Fibroblast of lung (primary cell): ENCODE data around the gene TFF1. TPM values are rescaled to one million over a fixed set of nuclear protein-coding genes. Genes with fewer than 3 reads are reported as not detected.

ENCODE experiments used
- DNase-seq, 2 donors: peaks; one replicate each; pipeline versions ENCODE4 v3.0.0 to v3.0.0-alpha.2; 2010; ENCODE audit warnings: low read depth in 2 of 2
- H2AFZ ChIP-seq: 2 replicates; pipeline ENCODE4 v1.5.1; 2012; ENCODE audit warnings: low read length, control low read depth, inconsistent platforms
- H3K27ac ChIP-seq: 2 replicates; pipeline ENCODE4 v1.5.1; 2011; ENCODE audit warnings: low read length, control low read depth; ENCODE audit not compliant: insufficient read depth
- H3K27me3 ChIP-seq: 2 replicates; pipeline ENCODE4 v1.5.1; 2011; ENCODE audit warnings: mild to moderate bottlenecking, low read length; ENCODE audit not compliant: control insufficient read depth, insufficient read depth
- H3K36me3 ChIP-seq: 2 replicates; pipeline ENCODE4 v1.5.1; 2011; ENCODE audit warnings: low read length; ENCODE audit not compliant: control insufficient read depth, insufficient read depth
- H3K4me1 ChIP-seq: 2 replicates; pipeline ENCODE4 v1.5.1; 2011; ENCODE audit warnings: low read length; ENCODE audit not compliant: control insufficient read depth, insufficient read depth; ENCODE audit errors: extremely low read depth
- H3K4me2 ChIP-seq: 2 replicates; pipeline ENCODE4 v1.5.1; 2011; ENCODE audit warnings: low read length, control low read depth; ENCODE audit not compliant: insufficient read depth; ENCODE audit errors: extremely low read depth
- H3K4me3 ChIP-seq, 4 experiments: fragments of 200-600 bp in 1 of 4; sonication (generic) in 1 of 4; replicated peaks in 1 of 4; 2 replicates each; pipeline ENCODE4 v1.5.1; 2011 to 2016; ENCODE audit warnings: low read length in 4 of 4, low read depth in 3 of 4, mild to moderate bottlenecking in 3 of 4, control low read depth in 2 of 4, inconsistent platforms in 1 of 4, mixed read lengths in 1 of 4; ENCODE audit not compliant: insufficient read depth in 1 of 4; ENCODE audit errors: control extremely low read depth in 1 of 4
- H3K79me2 ChIP-seq: 2 replicates; pipeline ENCODE4 v1.5.1; 2012; ENCODE audit warnings: mild to moderate bottlenecking, low read length, inconsistent platforms; ENCODE audit not compliant: control insufficient read depth, insufficient read depth
- H3K9ac ChIP-seq: 2 replicates; pipeline ENCODE4 v1.5.1; 2011; ENCODE audit warnings: mild to moderate bottlenecking, low read length, control low read depth; ENCODE audit not compliant: insufficient read depth
- H3K9me3 ChIP-seq: 2 replicates; pipeline ENCODE4 v1.5.1; 2012; ENCODE audit warnings: low read depth, low read length; ENCODE audit not compliant: control insufficient read depth, insufficient read depth
- H4K20me1 ChIP-seq: 2 replicates; pipeline ENCODE4 v1.5.1; 2011; ENCODE audit warnings: low read length; ENCODE audit not compliant: control insufficient read depth, insufficient read depth; ENCODE audit errors: extremely low read depth
- EZH2 ChIP-seq: IDR thresholded peaks from 2 replicates; pipeline ENCODE4 v1.5.1; 2012; ENCODE audit warnings: low read length, control low read depth, mild to moderate bottlenecking; ENCODE audit errors: missing control alignments
- polyA plus RNA-seq, 2 donors: library from polyadenylated mRNA; depleted of rRNA in 1 of 2; stranded (reverse) in 1 of 2; unstranded in 1 of 2; fragments of >200 nt; gene quantifications; 2 replicates each; pipeline ENCODE4 v1.2.1, GENCODE V29; 2011 to 2012; ENCODE audit warnings: missing spikeins in 1 of 2
- total RNA-seq: library from RNA; depleted of rRNA; stranded (reverse); fragments of >200 nt; gene quantifications from 2 replicates; pipeline ENCODE4 v1.2.1, GENCODE V29; 2014
- TF ChIP-seq, protein P1 (sequence below), 2 donors: IDR thresholded peaks in 1 of 2; conservative IDR thresholded peaks in 1 of 2; 1 replicate in 1 of 2; 2 replicates in 1 of 2; pipeline ENCODE4 v1.5.1; 2011 to 2012; ENCODE audit warnings: low read length in 2 of 2, control low read depth in 1 of 2, inconsistent platforms in 1 of 2, low read depth in 1 of 2, mild to moderate bottlenecking in 1 of 2

Gene TFF1
- total and polyA plus RNA-seq, 2 donors (not counting 1 experiment from before 2014, with no cell fraction given), result not detected

- Histone ChIP-seq H3K4me2 (no peak overlapping the region), H3K27ac (no peak overlapping the region), H3K79me2 (no peaks in the 10 kb centered on the region), H4K20me1 (no peaks in the 10 kb centered on the region), H3K9ac (no peak overlapping the region), H2AFZ (no peak overlapping the region), H3K4me3 (no peak overlapping the region), H3K9me3 (no peaks in the 10 kb centered on the region), H3K4me1 (no peaks in the 10 kb centered on the region), H3K27me3 (no peaks in the 10 kb centered on the region), H3K36me3 (no peaks in the 10 kb centered on the region)
- no peak for DNase-seq
- no peak for TF ChIP-seq EZH2
- TF ChIP-seq, protein P1, sequence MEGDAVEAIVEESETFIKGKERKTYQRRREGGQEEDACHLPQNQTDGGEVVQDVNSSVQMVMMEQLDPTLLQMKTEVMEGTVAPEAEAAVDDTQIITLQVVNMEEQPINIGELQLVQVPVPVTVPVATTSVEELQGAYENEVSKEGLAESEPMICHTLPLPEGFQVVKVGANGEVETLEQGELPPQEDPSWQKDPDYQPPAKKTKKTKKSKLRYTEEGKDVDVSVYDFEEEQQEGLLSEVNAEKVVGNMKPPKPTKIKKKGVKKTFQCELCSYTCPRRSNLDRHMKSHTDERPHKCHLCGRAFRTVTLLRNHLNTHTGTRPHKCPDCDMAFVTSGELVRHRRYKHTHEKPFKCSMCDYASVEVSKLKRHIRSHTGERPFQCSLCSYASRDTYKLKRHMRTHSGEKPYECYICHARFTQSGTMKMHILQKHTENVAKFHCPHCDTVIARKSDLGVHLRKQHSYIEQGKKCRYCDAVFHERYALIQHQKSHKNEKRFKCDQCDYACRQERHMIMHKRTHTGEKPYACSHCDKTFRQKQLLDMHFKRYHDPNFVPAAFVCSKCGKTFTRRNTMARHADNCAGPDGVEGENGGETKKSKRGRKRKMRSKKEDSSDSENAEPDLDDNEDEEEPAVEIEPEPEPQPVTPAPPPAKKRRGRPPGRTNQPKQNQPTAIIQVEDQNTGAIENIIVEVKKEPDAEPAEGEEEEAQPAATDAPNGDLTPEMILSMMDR (conservative IDR thresholded peaks at IDR 0.05 in 1 of 2, IDR thresholded peaks at IDR 0.05 in 1 of 2; ENCODE audit: low read depth in 1 of 2, low read length in 2 of 2), result no peak
These were observed 23.2 kb downstream of the TFF1 start for GRCh38 chr21:42343101-42343500.

DNA sequence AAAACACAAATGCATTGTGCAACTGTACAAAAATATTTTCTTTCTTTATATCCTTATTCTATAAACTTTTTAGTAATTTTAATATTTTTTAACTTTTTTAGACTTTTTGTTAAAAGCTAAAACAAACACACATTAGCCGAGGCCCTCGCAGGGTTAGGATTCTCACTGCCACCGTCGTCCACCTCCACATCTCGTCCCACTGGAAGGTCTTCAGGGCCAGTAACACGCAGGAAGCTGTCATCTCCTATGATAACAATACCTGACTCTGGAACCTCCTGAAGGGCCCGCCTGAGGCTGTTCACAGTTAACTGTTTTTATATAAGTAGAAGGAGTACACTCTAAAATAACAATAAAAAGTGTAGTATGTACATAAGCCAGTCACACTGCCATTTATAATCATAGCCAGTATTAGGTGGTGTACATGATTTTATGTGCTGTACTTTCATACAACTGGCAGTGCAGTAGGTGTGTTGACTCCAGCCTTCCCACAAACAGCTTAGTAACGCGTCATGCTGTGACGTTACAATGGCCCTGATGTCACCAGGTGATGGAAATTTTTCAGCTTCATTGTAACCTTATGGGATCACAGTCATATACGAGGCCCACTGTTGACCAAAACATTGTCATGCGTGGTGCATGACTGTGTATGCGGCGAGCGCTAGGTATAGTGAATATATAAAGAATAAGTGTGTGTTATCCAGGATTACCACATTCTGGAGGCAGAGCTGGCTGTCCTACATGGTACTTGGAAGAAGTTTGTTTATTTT lies 24.4 kb downstream of the TFF1 start:
- Histone ChIP-seq H3K79me2 (no peaks in the 10 kb centered on the region), H3K27me3 (peaks cover 2% of the 10 kb centered on the region), H3K36me3 (no peaks in the 10 kb centered on the region), H3K4me2 (no peak overlapping the region), H3K9ac (no peak overlapping the region), H4K20me1 (no peaks in the 10 kb centered on the region), H3K27ac (no peak overlapping the region), H3K9me3 (no peaks in the 10 kb centered on the region), H3K4me1 (no peaks in the 10 kb centered on the region), H2AFZ (no peak overlapping the region), H3K4me3 (no peak overlapping the region)
- TF ChIP-seq, protein P1 (conservative IDR thresholded peaks at IDR 0.05 in 1 of 2, IDR thresholded peaks at IDR 0.05 in 1 of 2; ENCODE audit: low read depth in 1 of 2, low read length in 2 of 2), result no peak
- TF ChIP-seq EZH2, result no peak
- no peak for DNase-seq

GRCh38 chr21:42340187-42341050 lies 25.9 kb downstream of the TFF1 start:
- Histone ChIP-seq H3K27ac (no peak overlapping the region), H3K4me1 (no peaks in the 10 kb centered on the region), H3K79me2 (no peaks in the 10 kb centered on the region), H3K9me3 (no peaks in the 10 kb centered on the region), H3K4me2 (no peak overlapping the region), H2AFZ (no peak overlapping the region), H3K4me3 (no peak overlapping the region), H3K27me3 (peaks cover 2% of the 10 kb centered on the region), H4K20me1 (no peaks in the 10 kb centered on the region), H3K36me3 (no peaks in the 10 kb centered on the region), H3K9ac (no peak overlapping the region)
- TF ChIP-seq EZH2, result no peak
- TF ChIP-seq, protein P1 (conservative IDR thresholded peaks at IDR 0.05 in 1 of 2, IDR thresholded peaks at IDR 0.05 in 1 of 2; ENCODE audit: low read depth in 1 of 2, low read length in 2 of 2), result no peak
- no peak for DNase-seq
